Loucy (cell line): ENCODE results near the gene ERG28.

Experiments used
- H2AFZ ChIP-seq: fragments of 200-600 bp; sonication (generic); 2 replicates; pipeline ENCODE4 v1.6.0; 2016; ENCODE audit warnings: antibody characterized with exemption, mild to moderate bottlenecking, low read length, moderate library complexity
- H3F3A ChIP-seq: fragments of 200-600 bp; 2 replicates; pipeline ENCODE4 v1.6.0; 2016; ENCODE audit warnings: antibody characterized with exemption, low read depth, mild to moderate bottlenecking
- H3K27me3 ChIP-seq: fragments of 200-600 bp; sonication (generic); 2 replicates; pipeline ENCODE4 v1.6.1; 2014; ENCODE audit warnings: low read length, mild to moderate bottlenecking; ENCODE audit not compliant: insufficient read depth, poor library complexity, severe bottlenecking
- H3K36me3 ChIP-seq: fragments of 200-600 bp; sonication (generic); 2 replicates; pipeline ENCODE4 v1.6.1; 2016; ENCODE audit warnings: low read length; ENCODE audit not compliant: insufficient read depth
- H3K4me1 ChIP-seq: fragments of 200-600 bp; sonication (generic); 2 replicates; pipeline ENCODE4 v1.5.1; 2014; ENCODE audit warnings: low read length, mild to moderate bottlenecking; ENCODE audit not compliant: insufficient read depth, poor library complexity, severe bottlenecking
- H3K4me2 ChIP-seq: fragments of 200-600 bp; sonication (generic); 2 replicates; pipeline ENCODE4 v1.6.0; 2014; ENCODE audit warnings: antibody characterized with exemption, low read length, low read depth, mild to moderate bottlenecking; ENCODE audit not compliant: poor library complexity, severe bottlenecking
- H3K4me3 ChIP-seq: fragments of 200-600 bp; sonication (generic); 2 replicates; pipeline ENCODE4 v1.5.1; 2014; ENCODE audit warnings: low read length, mild to moderate bottlenecking, mixed read lengths; ENCODE audit not compliant: poor library complexity, severe bottlenecking
- H3K79me2 ChIP-seq: fragments of 200-600 bp; sonication (generic); 2 replicates; pipeline ENCODE4 v1.6.1; 2014; ENCODE audit warnings: low read length; ENCODE audit not compliant: insufficient read depth
- H3K9ac ChIP-seq: fragments of 200-600 bp; sonication (generic); 2 replicates; pipeline ENCODE4 v1.6.0; 2014; ENCODE audit warnings: mild to moderate bottlenecking, low read depth, low read length, moderate library complexity; ENCODE audit not compliant: poor library complexity, severe bottlenecking
- H3K9me2 ChIP-seq: fragments of 200-600 bp; sonication (generic); replicated peaks from 2 replicates; pipeline ENCODE4 v1.6.1; 2016; ENCODE audit warnings: low read depth, low read length, mixed read lengths
- H3K9me3 ChIP-seq: fragments of 200-600 bp; sonication (generic); 2 replicates; pipeline ENCODE4 v1.6.1; 2014; ENCODE audit warnings: mild to moderate bottlenecking, antibody characterized with exemption, low read length, low read depth; ENCODE audit not compliant: insufficient read depth
- H4K20me1 ChIP-seq: fragments of 200-600 bp; sonication (generic); 2 replicates; pipeline ENCODE4 v1.6.0; 2014; ENCODE audit warnings: antibody characterized with exemption, low read length, mild to moderate bottlenecking; ENCODE audit not compliant: insufficient read depth, poor library complexity, severe bottlenecking
- CTCF ChIP-seq: fragments of 200-600 bp; sonication (generic); conservative IDR thresholded peaks from 2 replicates; pipeline ENCODE4 v1.5.1; 2014; ENCODE audit warnings: mild to moderate bottlenecking, antibody characterized with exemption, low read length
- EZH2phosphoT487 ChIP-seq: fragments of 200-600 bp; IDR thresholded peaks from 2 replicates; pipeline ENCODE4 v1.6.1; 2018; ENCODE audit warnings: antibody characterized with exemption, mild to moderate bottlenecking, moderate library complexity, borderline replicate concordance

The ERG28 gene

GRCh38 chr14:75626863-75627262, 33.8 kb downstream of the ERG28 start:
- H3K4me3 ChIP-seq = no peak overlapping the region
- H3K36me3 ChIP-seq = no peaks in the 10 kb centered on the region
- H3K27me3 ChIP-seq = no peaks in the 10 kb centered on the region
- no peaks in the 10 kb centered on the region for H3F3A ChIP-seq
- H4K20me1 ChIP-seq = no peaks in the 10 kb centered on the region
- H3K4me1 ChIP-seq = no peaks in the 10 kb centered on the region
- TF ChIP-seq CTCF (no peak), EZH2phosphoT487 (no peak)
- H3K9me2 ChIP-seq = no peaks in the 10 kb centered on the region
- H3K9me3 ChIP-seq = no peaks in the 10 kb centered on the region
- H3K4me2 ChIP-seq = no peak overlapping the region
- no peak overlapping the region for H3K9ac ChIP-seq
- H2AFZ ChIP-seq = no peak overlapping the region
- H3K79me2 ChIP-seq = no peaks in the 10 kb centered on the region

- Histone ChIP-seq H4K20me1 (no peaks in the 10 kb centered on the region), H3F3A (no peaks in the 10 kb centered on the region), H3K9me3 (no peaks in the 10 kb centered on the region), H3K4me1 (no peaks in the 10 kb centered on the region), H3K9ac (no peak overlapping the region), H3K27me3 (no peaks in the 10 kb centered on the region), H2AFZ (no peak overlapping the region), H3K9me2 (no peaks in the 10 kb centered on the region), H3K36me3 (no peaks in the 10 kb centered on the region), H3K79me2 (no peaks in the 10 kb centered on the region), H3K4me2 (no peak overlapping the region), H3K4me3 (no peak overlapping the region)
- TF ChIP-seq EZH2phosphoT487 = no peak
- TF ChIP-seq CTCF = no peak
Measured at GRCh38 chr14:75626396-75626795, 34.3 kb downstream of the ERG28 start.

- TF ChIP-seq EZH2phosphoT487 = no peak
- no peak for TF ChIP-seq CTCF
- H3F3A ChIP-seq = no peaks in the 10 kb centered on the region
- H3K36me3 ChIP-seq = no peaks in the 10 kb centered on the region
- H3K4me2 ChIP-seq = no peak overlapping the region
- H2AFZ ChIP-seq = no peak overlapping the region
- no peaks in the 10 kb centered on the region for H3K79me2 ChIP-seq
- H3K9me3 ChIP-seq = no peaks in the 10 kb centered on the region
- H3K27me3 ChIP-seq = no peaks in the 10 kb centered on the region
- H3K4me3 ChIP-seq = no peak overlapping the region
- H3K4me1 ChIP-seq = no peaks in the 10 kb centered on the region
- H3K9ac ChIP-seq = no peak overlapping the region
- no peaks in the 10 kb centered on the region for H3K9me2 ChIP-seq
- H4K20me1 ChIP-seq = no peaks in the 10 kb centered on the region
Measured at GRCh38 chr14:75625034-75625433, 35.6 kb downstream of the ERG28 start.
